OCI-LY1 (cell line): ENCODE results near the gene NXN.
"Not testable (repeated sequence)": the region's sequence is repeated elsewhere in the genome, so short reads cannot be mapped to it uniquely, and the experiment has no call there.

ENCODE experiments used
- H2AFZ ChIP-seq: fragments of 200-600 bp; sonication (generic), shearing (Covaris generic); 2 replicates; pipeline ENCODE4 v1.6.0; 2014; ENCODE audit warnings: antibody characterized with exemption, mild to moderate bottlenecking, low read length
- H3F3A ChIP-seq: fragments of 200-600 bp; sonication (generic), shearing (Covaris generic); 2 replicates; pipeline ENCODE4 v1.6.0; 2014; ENCODE audit warnings: mild to moderate bottlenecking, antibody characterized with exemption, low read length, moderate library complexity; ENCODE audit not compliant: insufficient read depth
- H3K27ac ChIP-seq: fragments of 200-600 bp; sonication (generic); 2 replicates; pipeline ENCODE4 v1.5.1; 2014; ENCODE audit warnings: low read length, mixed run types, mild to moderate bottlenecking, low read depth; ENCODE audit not compliant: poor library complexity, severe bottlenecking
- H3K27me3 ChIP-seq: fragments of 200-600 bp; sonication (generic); 2 replicates; pipeline ENCODE4 v1.6.0; 2014; ENCODE audit warnings: antibody characterized with exemption, mild to moderate bottlenecking, low read length, moderate library complexity; ENCODE audit not compliant: insufficient read depth
- H3K36me3 ChIP-seq: fragments of 200-600 bp; sonication (generic); 2 replicates; pipeline ENCODE4 v1.6.1; 2014; ENCODE audit warnings: mild to moderate bottlenecking, antibody characterized with exemption, low read length, moderate library complexity, mixed read lengths; ENCODE audit not compliant: insufficient read depth
- H3K4me1 ChIP-seq: fragments of 200-600 bp; sonication (generic); 2 replicates; pipeline ENCODE4 v1.5.1; 2014; ENCODE audit warnings: mild to moderate bottlenecking, low read length, moderate library complexity; ENCODE audit not compliant: insufficient read depth, severe bottlenecking
- H3K4me2 ChIP-seq: fragments of 200-600 bp; sonication (generic), shearing (Covaris generic); 2 replicates; pipeline ENCODE4 v1.6.1; 2014; ENCODE audit warnings: low read length
- H3K4me3 ChIP-seq: fragments of 200-600 bp; sonication (generic); 2 replicates; pipeline ENCODE4 v1.5.1; 2014; ENCODE audit warnings: low read length, low read depth, mild to moderate bottlenecking, mixed read lengths; ENCODE audit not compliant: poor library complexity, severe bottlenecking
- H3K79me2 ChIP-seq: fragments of 200-600 bp; shearing (Covaris generic); 2 replicates; pipeline ENCODE4 v1.6.1; 2016; ENCODE audit warnings: mixed run types, low read length, mixed read lengths; ENCODE audit not compliant: insufficient read depth
- H3K9ac ChIP-seq: fragments of 200-600 bp; sonication (generic), shearing (Covaris generic); 2 replicates; pipeline ENCODE4 v1.6.1; 2014; ENCODE audit warnings: mild to moderate bottlenecking, low read length, mixed read lengths
- H3K9me2 ChIP-seq: fragments of 200-600 bp; sonication (generic), shearing (Covaris generic); 2 replicates; pipeline ENCODE4 v1.6.1; 2014; ENCODE audit warnings: low read depth, mild to moderate bottlenecking, low read length, mixed read lengths
- H3K9me3 ChIP-seq: fragments of 200-600 bp; shearing (Covaris generic); 2 replicates; pipeline ENCODE4 v1.6.1; 2014; ENCODE audit warnings: low read length, mixed read lengths
- H4K20me1 ChIP-seq: fragments of 200-600 bp; sonication (generic), shearing (Covaris generic); 2 replicates; pipeline ENCODE4 v1.6.0; 2016; ENCODE audit warnings: mild to moderate bottlenecking, low read length; ENCODE audit not compliant: insufficient read depth
- CTCF ChIP-seq: fragments of 200-600 bp; sonication (generic), shearing (Covaris generic); IDR thresholded peaks from 2 replicates; pipeline ENCODE4 v1.5.1; 2017; ENCODE audit warnings: mild to moderate bottlenecking, antibody characterized with exemption, low read length, moderate library complexity, mixed read lengths
- EZH2 ChIP-seq: fragments of 200-600 bp; sonication (generic), shearing (Covaris generic); IDR thresholded peaks from 2 replicates; pipeline ENCODE4 v1.8.0; 2017; ENCODE audit warnings: borderline replicate concordance, mixed run types, mild to moderate bottlenecking, antibody characterized with exemption, low read length, moderate library complexity, mixed read lengths

NXN gene

GRCh38 chr17:806781-807522 lies 172.6 kb downstream of the NXN start:
- TF ChIP-seq CTCF: no peak
- TF ChIP-seq EZH2: no peak
- no peaks in the 10 kb centered on the region for H3K36me3 ChIP-seq
- no peaks in the 10 kb centered on the region for H3F3A ChIP-seq
- no peak overlapping the region for H3K4me3 ChIP-seq
- H3K4me1 ChIP-seq: no peaks in the 10 kb centered on the region
- peaks cover 4% of the 10 kb centered on the region; the same call in 1 of the 2 replicates for H3K27me3 ChIP-seq
- no peak overlapping the region for H2AFZ ChIP-seq
- H3K9me2 ChIP-seq: no peaks in the 10 kb centered on the region
- no peaks in the 10 kb centered on the region for H4K20me1 ChIP-seq
- H3K9ac ChIP-seq: no peak overlapping the region
- no peaks in the 10 kb centered on the region for H3K79me2 ChIP-seq
- no peak overlapping the region for H3K4me2 ChIP-seq
- H3K27ac ChIP-seq: no peak overlapping the region
- no peaks in the 10 kb centered on the region for H3K9me3 ChIP-seq

- Histone ChIP-seq H3K27me3 (peaks cover 4% of the 10 kb centered on the region; the same call in 1 of the 2 replicates), H3K27ac (no peak overlapping the region), H3K4me3 (no peak overlapping the region), H3K79me2 (no peaks in the 10 kb centered on the region), H3K9me2 (no peaks in the 10 kb centered on the region), H3K9ac (no peak overlapping the region), H3K4me1 (no peaks in the 10 kb centered on the region), H3F3A (no peaks in the 10 kb centered on the region), H3K36me3 (no peaks in the 10 kb centered on the region), H3K4me2 (no peak overlapping the region), H3K9me3 (no peaks in the 10 kb centered on the region), H4K20me1 (no peaks in the 10 kb centered on the region), H2AFZ (no peak overlapping the region)
- no peak for TF ChIP-seq EZH2
- TF ChIP-seq CTCF: no peak
These were observed 173.2 kb downstream of the NXN start for GRCh38 chr17:806346-806745.

GRCh38 chr17:805886-806285 lies 173.7 kb downstream of the NXN start:
- H3K9me3 ChIP-seq, H4K20me1 ChIP-seq, H3K4me1 ChIP-seq, H3K9me2 ChIP-seq, H3F3A ChIP-seq, H3K36me3 ChIP-seq, H3K4me3 ChIP-seq, H3K27me3 ChIP-seq, H3K79me2 ChIP-seq, H2AFZ ChIP-seq, H3K4me2 ChIP-seq, H3K9ac ChIP-seq, H3K27ac ChIP-seq: not testable (repeated sequence)
